DND-41 (cell line): ENCODE measurements around the gene CDK8.

Experiments
- ATAC-seq: fragments of 200-7000 bp; cut with Tn5 transposase; 3 replicates; pipeline ENCODE4 v1.9.1; 2021; ENCODE audit warnings: low read depth; ENCODE audit not compliant: insufficient read depth
- DNase-seq: peaks from one replicate; pipeline ENCODE4 v3.0.0-alpha.2; 2020
- H2AFZ ChIP-seq: 2 replicates; pipeline ENCODE4 v1.6.0; 2012; ENCODE audit warnings: low read depth, low read length
- H3K27ac ChIP-seq: 2 replicates; pipeline ENCODE4 v1.5.1; 2012; ENCODE audit warnings: low read length, inconsistent platforms
- H3K27me3 ChIP-seq: fragments of 200-600 bp; sonication (generic); 2 replicates; pipeline ENCODE4 v1.6.0; 2012; ENCODE audit warnings: low read length, mild to moderate bottlenecking, inconsistent platforms; ENCODE audit not compliant: insufficient read depth, poor library complexity
- H3K36me3 ChIP-seq: 2 replicates; pipeline ENCODE4 v1.5.1; 2012; ENCODE audit warnings: low read length, inconsistent platforms; ENCODE audit not compliant: insufficient read depth
- H3K4me1 ChIP-seq: 2 replicates; pipeline ENCODE4 v1.5.1; 2012; ENCODE audit warnings: mild to moderate bottlenecking, low read length; ENCODE audit not compliant: insufficient read depth
- H3K4me2 ChIP-seq: 2 replicates; pipeline ENCODE4 v1.6.0; 2012; ENCODE audit warnings: mild to moderate bottlenecking, moderate library complexity, low read length, inconsistent platforms; ENCODE audit not compliant: insufficient read depth
- H3K4me3 ChIP-seq, 2 experiments: fragments of 200-600 bp in 1 of 2; shearing (Covaris generic) in 1 of 2; 2 replicates each; pipeline ENCODE4 v1.5.1; 2012 to 2016; ENCODE audit warnings: inconsistent platforms in 2 of 2, low read length in 2 of 2, mild to moderate bottlenecking in 2 of 2, low read depth in 1 of 2, moderate library complexity in 1 of 2
- H3K79me2 ChIP-seq: 2 replicates; pipeline ENCODE4 v1.6.0; 2012; ENCODE audit warnings: low read length, inconsistent platforms; ENCODE audit not compliant: insufficient read depth
- H3K9ac ChIP-seq: 2 replicates; pipeline ENCODE4 v1.6.0; 2012; ENCODE audit warnings: low read depth, mild to moderate bottlenecking, inconsistent platforms, low read length, moderate library complexity
- H3K9me3 ChIP-seq: 2 replicates; pipeline ENCODE4 v1.5.1; 2012; ENCODE audit warnings: low read length, moderate library complexity, mild to moderate bottlenecking, inconsistent platforms; ENCODE audit not compliant: insufficient read depth, severe bottlenecking
- H4K20me1 ChIP-seq: 2 replicates; pipeline ENCODE4 v1.6.0; 2012; ENCODE audit warnings: low read length; ENCODE audit not compliant: insufficient read depth
- CTCF ChIP-seq: IDR thresholded peaks from 2 replicates; pipeline ENCODE4 v1.5.1; 2012; ENCODE audit warnings: borderline replicate concordance, low read length, moderate library complexity, mild to moderate bottlenecking; ENCODE audit not compliant: poor library complexity, severe bottlenecking; ENCODE audit errors: extremely low read depth
- EZH2 ChIP-seq: IDR thresholded peaks from 3 replicates; pipeline ENCODE4 v1.6.1; 2012; ENCODE audit warnings: borderline replicate concordance, low read depth, mild to moderate bottlenecking, moderate library complexity, low read length, inconsistent platforms; ENCODE audit not compliant: severe bottlenecking

CDK8 gene

GRCh38 chr13:26229080-26229615 lies 24.8 kb upstream of the CDK8 start:
- H3K79me2 ChIP-seq = no peaks in the 10 kb centered on the region
- TF ChIP-seq EZH2 = no peak
- TF ChIP-seq CTCF = no peak
- H3K27ac ChIP-seq = no peak overlapping the region
- no peaks in the 10 kb centered on the region for H3K36me3 ChIP-seq
- no peak overlapping the region for H3K9ac ChIP-seq
- H3K4me2 ChIP-seq = no peak overlapping the region
- no peaks in the 10 kb centered on the region for H3K27me3 ChIP-seq
- no peak for ATAC-seq
- no peak overlapping the region for H3K4me3 ChIP-seq
- DNase-seq = no peak
- H3K9me3 ChIP-seq = no peaks in the 10 kb centered on the region
- H2AFZ ChIP-seq = no peak overlapping the region
- no peaks in the 10 kb centered on the region for H4K20me1 ChIP-seq
- H3K4me1 ChIP-seq = no peaks in the 10 kb centered on the region

- H3K4me1 ChIP-seq = no peaks in the 10 kb centered on the region
- no peak overlapping the region for H2AFZ ChIP-seq
- H3K27me3 ChIP-seq = peaks cover 2% of the 10 kb centered on the region
- H3K4me3 ChIP-seq = no peak overlapping the region
- TF ChIP-seq CTCF (no peak), EZH2 (no peak)
- no peaks in the 10 kb centered on the region for H3K9me3 ChIP-seq
- H3K36me3 ChIP-seq = no peaks in the 10 kb centered on the region
- H3K27ac ChIP-seq = no peak overlapping the region
- no peak for DNase-seq
- no peak overlapping the region for H3K4me2 ChIP-seq
- no peak overlapping the region for H3K9ac ChIP-seq
- no peak for ATAC-seq
- H3K79me2 ChIP-seq = no peaks in the 10 kb centered on the region
- no peaks in the 10 kb centered on the region for H4K20me1 ChIP-seq
These were observed 23.2 kb upstream of the CDK8 start for GRCh38 chr13:26230703-26231102.

DNA sequence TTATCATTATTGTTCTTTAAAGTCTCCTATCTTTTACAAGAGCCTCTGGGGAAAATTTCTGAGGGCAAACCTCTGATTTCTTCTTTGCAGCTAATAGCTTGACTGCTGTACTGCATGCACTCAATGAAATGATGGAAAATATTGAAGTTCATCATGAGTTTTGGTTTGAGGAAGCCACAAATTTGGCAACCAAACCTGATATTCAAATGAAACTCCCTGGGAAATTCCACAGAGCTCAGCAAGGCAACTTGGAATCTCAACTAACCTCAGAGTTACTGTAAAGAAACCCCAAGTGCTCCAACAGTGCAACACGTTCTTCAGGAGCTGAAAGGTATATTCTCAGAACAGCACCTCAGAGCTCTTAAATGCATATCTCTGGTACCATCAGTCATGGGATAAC lies 17.6 kb upstream of the CDK8 start:
- H3K4me3 ChIP-seq = no peak overlapping the region
- peaks cover 5% of the 10 kb centered on the region for H3K27me3 ChIP-seq
- ATAC-seq (no peak), DNase-seq (no peak)
- H3K79me2 ChIP-seq = no peaks in the 10 kb centered on the region
- H3K9me3 ChIP-seq = no peaks in the 10 kb centered on the region
- no peak for TF ChIP-seq EZH2
- no peak for TF ChIP-seq CTCF
- no peaks in the 10 kb centered on the region for H4K20me1 ChIP-seq
- H3K27ac ChIP-seq = no peak overlapping the region
- no peak overlapping the region for H3K4me2 ChIP-seq
- no peak overlapping the region for H2AFZ ChIP-seq
- no peaks in the 10 kb centered on the region for H3K4me1 ChIP-seq
- H3K36me3 ChIP-seq = no peaks in the 10 kb centered on the region
- H3K9ac ChIP-seq = no peak overlapping the region

DNA sequence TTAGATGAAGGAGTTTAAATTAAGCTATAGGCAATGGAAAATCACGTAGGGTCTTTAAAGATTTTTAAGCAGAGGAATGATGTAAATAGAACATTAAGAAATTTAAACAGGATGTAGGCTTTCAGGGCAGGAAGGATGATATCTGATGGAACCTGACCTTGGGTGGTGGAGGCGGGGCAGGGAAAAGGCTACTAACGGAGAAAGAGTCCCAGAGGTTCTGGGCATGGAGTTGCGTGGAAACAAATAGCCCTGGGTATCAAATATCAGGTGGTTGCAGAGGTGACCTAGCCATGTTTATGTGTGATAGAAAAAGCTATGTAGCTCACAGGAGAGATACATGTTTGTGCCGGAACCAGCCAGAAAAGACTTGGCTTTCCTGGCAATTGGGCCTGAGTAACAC lies 7.8 kb upstream of the CDK8 start:
- no peaks in the 10 kb centered on the region for H4K20me1 ChIP-seq
- no peak overlapping the region for H2AFZ ChIP-seq
- no peak overlapping the region for H3K9ac ChIP-seq
- DNase-seq = no peak
- no peaks in the 10 kb centered on the region for H3K36me3 ChIP-seq
- no peaks in the 10 kb centered on the region for H3K79me2 ChIP-seq
- TF ChIP-seq EZH2 (no peak), CTCF (no peak)
- H3K9me3 ChIP-seq = peaks cover 5% of the 10 kb centered on the region
- no peak overlapping the region for H3K4me2 ChIP-seq
- no peaks in the 10 kb centered on the region for H3K27me3 ChIP-seq
- H3K4me3 ChIP-seq = no peak overlapping the region
- H3K27ac ChIP-seq = no peak overlapping the region
- no peaks in the 10 kb centered on the region for H3K4me1 ChIP-seq
- ATAC-seq = no peak
